ENCODE results near the gene ARAP1.

The ARAP1 gene

DNA sequence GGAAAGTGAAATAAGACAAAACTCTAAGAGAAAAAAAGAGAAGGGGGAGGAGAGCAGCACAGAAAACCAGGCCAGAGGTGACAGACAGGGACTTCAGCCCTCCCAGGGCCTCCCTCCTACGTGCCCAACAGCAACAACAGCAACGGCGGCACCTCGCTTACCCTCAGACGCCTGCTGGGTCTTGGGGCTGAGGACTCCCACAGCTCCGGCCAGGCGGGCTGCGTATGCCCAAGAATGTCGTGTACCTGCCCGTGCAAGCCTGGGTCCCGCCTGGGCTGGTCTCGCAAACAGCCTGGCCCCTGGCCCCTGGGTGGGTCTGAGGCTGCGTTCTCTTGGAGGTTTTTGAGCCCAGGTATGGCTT lies 30.5 kb downstream of the ARAP1 start:
- peak; percentile 27 for DNase-seq

DNA sequence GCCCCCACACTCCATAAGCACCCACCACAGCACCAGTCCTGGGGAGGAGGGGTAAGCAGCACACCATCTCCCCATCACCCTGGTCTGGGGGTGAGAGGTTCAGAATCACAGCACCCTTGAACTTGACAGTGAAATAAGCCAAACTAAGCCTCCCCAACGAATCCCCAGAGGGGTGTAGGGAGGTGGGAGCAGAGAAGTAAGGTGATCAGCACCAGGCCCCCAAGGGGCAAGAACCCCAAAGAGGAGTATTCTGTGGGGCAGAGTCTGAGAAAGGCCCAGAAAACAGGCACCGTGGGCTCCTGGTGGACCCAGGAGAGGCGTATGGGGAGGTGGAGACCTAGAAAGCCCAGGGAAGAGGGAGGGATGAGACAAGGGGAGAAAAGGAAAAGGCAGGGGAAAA lies 30.9 kb downstream of the ARAP1 start:
- no peak for DNase-seq

DNA sequence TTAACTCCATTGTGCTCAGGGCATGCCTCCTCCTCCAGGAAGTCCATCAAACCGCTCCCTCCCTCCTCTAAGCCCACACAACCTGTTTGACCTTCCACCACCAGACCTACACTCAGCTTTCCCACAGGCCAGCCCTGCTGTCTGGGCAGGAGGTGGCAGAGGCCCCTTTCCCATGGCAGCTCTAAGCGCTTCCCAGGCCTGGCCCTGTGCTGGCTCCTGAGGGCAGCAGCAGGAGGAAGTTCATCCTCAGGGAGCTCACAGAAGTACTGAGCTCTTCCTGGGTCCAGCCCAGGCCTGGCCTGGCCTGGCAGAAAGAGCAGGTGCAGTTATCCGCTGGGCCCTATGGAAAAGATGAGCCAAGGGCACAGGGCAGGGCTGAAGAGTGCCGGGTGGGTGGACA lies 31.4 kb downstream of the ARAP1 start:
- DNase-seq: no peak

DNA sequence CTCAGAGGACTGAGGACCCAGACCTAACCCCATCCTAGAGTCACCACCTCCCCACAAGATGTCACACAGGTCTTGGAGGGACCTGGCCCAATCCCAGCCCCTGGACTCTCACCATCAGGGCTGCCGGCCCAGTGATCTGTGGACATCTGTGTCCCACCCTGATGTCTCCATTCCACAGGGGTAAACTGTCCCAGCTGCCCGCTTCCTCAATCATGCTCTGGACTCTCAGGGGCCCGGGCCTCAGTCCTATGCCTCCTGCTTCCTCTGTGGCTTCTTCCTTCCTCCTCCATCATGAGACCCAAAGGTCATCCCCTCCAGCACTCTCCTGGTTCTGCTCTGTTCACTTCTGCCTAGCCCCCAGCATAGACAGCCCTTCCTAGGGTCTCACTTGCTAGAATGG lies 32.2 kb downstream of the ARAP1 start:
- DNase-seq: no peak

DNA sequence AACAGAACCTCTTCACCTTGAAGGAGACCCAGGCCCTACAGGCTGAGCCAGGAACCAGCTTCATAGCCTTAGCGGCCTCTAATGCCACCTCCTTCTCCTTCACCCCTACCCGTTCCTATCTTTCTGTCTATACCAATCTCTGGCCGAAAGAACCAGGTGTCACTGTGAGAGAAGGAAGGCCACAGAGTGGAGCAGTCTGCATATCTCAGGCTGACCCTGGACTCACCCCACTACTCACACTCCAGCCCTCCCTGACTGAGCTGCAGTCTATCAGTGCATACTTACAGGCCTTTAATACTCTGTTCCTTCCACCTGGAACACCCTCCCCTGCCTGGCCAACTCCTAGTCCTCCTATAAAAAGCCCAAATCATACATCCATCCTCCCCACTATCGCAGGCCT lies 32.7 kb downstream of the ARAP1 start:
- no peak for DNase-seq

DNA sequence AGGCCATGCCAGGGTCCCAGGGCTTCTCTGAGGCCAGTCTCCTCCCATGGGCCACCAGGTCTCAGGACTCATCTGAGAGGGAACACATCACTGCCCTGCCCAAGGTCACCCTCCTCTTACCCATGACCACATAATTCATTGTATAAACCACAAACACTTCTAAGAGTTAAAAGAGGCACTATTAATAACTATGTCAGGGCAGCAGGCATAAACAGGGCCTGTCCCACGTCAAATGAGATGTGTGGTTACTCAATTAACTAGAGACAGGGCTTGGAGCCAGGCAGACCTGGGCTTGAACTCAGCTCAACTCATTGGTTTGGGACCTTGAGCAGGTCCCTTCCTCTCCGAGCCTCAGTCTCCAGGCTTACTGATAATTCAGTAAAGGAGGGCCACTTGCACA lies 33.1 kb downstream of the ARAP1 start:
- no peak for DNase-seq

DNA sequence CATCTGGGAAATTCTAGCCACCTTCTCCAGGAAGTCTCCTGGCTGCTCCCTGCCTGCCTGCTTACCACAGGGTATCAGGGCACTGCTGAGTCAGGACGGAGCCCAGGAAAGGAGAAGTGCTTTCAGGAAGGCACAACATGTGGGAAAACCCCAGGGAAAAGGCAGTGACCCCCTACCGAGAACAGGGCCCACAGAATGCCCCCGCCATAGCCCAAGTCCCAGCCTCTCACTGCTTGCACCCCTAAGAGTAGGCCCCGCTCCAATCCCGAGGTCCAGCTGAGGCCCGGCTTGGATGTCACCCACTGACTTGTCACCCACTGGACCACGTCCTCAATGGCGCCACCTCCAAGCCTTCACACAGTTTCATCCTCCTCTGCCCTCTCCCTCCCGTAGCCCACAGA lies 34.1 kb downstream of the ARAP1 start:
- no peak for DNase-seq

DNA sequence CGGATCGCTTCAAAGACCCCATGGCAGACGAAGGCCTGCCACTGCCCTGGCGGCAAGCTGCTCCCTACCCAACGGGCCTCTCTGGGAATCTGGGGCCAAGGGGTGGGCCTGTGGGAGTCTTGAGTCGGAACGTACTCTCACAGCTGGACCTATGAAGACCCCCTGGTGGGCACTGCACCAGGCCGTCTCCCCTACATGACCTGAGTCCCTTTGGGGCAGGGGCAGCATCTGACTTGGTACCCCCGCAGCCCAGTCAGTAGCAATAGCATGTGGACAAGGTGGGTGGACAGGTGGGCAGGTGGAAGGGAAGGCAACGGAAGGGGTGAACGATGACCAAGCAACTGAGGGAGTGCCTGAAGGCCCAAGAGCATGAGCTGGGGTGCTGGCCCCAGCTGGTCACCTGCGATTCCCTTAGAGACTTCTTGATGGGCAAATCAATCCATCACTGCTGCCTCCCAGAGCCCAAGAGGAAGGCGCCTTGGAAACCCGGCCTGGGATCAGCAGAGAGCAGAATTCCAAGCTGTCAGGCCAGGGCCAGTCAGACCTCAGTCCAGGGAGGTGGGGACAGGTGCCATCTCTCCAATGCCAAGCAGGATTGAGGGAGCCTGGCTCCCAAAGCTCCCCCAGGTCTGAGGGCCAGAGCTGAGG lies 35.3 kb downstream of the ARAP1 start:
- DNase-seq: no peak

DNA sequence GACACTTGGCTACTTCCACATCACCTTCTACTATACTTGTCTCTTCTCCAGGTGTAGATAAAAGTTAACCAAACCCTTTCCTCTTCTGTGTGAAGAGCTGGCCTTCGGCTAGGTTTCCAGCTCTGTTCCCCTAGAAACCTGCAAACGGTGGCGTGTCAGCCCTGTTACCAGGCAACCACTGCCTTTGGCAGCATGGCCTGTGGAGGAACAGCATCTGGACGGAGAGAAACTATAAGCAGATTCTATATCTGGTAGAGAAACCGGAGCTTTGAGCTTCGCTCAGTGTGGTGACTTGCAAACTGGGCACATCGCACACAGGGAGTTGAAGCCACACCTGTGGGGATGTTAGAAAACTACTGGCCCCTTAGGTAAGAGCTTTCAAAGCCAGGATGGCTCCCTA lies 35.9 kb downstream of the ARAP1 start:
- DNase-seq: no peak

DNA sequence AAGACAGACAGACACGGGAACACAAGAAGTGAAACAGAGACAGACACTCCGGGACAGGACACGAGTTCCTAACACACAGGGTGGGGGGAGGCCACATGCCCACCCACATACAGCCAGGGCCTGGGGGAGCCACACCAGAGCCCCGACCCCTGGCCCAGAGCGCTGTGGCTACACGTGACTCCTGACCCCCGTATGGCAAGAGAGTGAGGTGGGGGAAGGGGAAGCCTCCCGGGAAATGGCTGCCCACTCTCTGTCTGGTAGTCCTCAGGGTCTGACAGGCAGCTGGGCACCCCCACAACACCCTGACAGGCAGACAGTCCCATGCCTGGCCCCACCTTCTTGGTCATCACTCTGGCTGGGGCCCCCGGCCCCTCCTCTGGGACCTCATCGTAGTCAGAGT lies 39.4 kb downstream of the ARAP1 start:
- no peak for DNase-seq

DNA sequence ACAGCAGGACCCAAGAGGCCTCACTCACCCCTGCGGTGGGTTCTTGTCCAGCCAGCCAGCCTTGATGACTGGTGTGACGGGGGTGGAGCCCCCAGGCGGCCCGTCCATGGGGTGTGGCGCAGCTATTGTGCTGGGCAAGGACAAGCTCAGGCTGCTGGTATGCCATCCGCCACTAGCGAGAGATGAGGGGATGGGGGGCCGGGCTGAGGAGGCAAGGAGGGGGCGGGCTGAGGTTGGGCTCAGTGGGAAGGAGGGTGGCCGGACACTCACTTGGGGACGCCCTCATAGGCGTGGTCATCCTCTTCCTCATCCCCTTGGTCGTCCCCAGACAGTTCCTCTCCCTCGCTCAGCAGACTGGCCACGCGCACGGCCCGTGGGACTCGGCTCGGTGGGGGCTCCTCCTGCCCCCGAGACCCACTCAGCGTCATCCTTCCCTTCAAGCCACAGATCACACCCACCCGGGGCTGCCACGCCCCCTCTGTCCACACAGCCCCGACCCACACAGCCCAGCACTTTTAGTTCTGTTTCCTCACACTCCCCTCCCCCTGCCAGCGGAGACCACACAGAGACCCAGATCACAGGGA lies 39.9 kb downstream of the ARAP1 start:
- no peak for DNase-seq

DNA sequence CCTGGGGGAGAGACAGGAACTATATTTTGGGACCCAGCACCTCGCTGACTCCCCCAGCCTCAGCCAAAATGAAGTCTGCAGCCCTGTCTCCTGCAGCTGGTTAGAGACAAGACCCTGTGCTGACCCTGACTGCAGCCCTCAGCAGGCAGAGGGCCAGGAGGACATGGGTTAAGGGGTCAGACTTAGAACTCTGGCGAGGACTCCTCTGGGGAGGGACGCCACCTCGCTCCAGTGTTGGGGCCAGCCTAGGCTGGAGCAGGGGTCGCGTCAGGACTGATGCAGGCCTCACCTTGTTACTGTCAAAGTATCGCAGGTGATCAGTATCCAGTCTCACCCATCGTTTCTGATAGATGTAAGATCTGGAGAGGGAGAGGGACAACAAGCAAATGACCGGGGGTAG lies 41.1 kb downstream of the ARAP1 start:
- DNase-seq: no peak

DNA sequence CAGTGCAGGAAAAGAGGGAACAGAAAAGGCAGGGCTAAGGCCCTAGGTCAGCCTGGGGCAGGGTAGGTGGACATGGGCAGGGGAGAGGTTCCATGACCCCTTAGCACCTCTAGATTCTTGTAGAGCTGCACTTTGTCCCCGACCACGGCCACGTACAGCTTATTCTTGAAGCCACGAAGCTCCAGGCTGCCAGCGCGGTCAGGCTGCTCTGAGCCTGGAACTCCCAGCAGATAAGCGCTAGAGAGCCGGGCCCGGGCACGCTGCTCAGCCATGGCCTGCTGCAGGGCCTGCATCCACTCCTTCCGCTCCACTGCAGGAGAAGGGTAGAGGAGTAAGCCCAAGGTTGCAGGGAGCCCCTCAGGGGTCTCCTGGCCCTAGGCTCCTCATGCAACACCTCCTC lies 41.9 kb downstream of the ARAP1 start:
- DNase-seq: no peak

DNA sequence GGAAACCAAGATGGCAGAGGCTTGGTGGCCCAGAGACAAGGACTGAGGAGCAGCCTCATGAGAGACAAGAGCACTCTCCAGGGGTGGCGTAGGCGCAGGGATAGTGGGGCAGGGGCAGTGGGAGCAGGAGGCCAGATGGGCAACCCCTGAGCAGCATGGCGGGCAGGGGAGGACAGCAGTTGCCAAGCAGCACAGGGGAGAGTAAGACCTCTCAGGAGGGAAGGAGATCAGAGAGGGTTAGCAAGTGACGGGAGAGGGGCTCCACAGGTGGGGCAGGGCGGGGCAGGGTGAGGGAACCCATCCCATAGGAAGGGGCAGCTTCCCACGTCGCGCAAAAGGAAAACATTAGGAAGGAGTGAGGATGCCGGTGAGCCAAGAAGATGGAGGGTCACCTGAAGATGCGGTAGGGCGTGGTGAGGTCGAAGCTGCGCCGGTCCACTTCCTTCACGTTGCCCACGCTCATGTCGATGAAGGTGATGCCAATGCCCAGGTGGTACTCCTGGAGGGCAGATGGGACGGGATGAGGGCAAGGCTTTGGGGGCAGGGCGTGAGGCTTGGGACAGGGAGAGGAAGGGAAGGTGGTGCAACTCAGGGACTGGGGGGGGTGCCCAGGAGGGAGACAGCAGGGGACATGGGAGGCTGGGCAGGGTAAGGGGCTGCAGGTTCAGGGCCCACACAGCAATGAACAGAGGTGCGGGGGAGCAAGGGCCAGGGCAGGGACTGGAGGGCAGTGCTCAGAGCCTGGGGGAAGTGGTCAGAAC lies 42.5 kb downstream of the ARAP1 start:
- DNase-seq: no peak

DNA sequence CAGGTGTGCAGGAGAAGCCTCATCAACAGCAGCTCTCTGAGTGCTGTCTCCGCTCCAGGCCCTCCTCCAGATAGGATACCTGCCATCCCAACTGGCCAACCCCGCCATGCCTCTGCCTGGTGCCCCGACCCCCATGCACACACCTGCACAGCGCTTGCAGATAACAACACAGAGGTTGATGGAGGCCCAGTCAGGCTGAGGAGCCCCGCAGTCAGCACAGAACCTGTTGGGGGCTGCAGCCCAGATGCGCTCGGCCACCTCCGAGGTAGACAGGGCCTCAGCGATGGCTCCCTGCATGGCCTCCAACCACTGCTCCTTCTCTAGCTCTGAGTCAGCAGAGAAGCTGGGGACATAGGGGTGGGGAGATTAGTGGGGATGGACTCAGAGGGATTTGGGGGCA lies 45.2 kb downstream of the ARAP1 start:
- DNase-seq: no peak

DNA sequence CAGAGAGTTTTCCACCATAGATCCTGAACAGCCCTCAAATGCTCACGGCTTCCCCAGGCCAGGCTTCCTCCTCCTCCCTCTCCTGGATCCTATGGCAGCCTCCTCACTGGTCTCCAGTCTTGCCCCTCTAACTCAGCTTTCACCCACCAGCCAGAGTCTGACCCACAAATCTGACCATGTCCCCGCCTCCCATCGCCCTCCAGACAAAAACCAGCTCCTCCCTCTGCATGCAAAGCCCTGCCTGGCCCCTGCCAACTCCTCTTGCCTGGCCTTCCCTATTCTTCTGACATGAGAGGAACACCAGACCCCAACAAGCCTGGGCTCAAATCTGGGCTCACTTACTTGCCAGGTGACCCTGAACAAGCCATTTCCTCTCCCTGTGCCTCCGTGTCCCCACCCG lies 45.6 kb downstream of the ARAP1 start:
- DNase-seq: no peak

DNA sequence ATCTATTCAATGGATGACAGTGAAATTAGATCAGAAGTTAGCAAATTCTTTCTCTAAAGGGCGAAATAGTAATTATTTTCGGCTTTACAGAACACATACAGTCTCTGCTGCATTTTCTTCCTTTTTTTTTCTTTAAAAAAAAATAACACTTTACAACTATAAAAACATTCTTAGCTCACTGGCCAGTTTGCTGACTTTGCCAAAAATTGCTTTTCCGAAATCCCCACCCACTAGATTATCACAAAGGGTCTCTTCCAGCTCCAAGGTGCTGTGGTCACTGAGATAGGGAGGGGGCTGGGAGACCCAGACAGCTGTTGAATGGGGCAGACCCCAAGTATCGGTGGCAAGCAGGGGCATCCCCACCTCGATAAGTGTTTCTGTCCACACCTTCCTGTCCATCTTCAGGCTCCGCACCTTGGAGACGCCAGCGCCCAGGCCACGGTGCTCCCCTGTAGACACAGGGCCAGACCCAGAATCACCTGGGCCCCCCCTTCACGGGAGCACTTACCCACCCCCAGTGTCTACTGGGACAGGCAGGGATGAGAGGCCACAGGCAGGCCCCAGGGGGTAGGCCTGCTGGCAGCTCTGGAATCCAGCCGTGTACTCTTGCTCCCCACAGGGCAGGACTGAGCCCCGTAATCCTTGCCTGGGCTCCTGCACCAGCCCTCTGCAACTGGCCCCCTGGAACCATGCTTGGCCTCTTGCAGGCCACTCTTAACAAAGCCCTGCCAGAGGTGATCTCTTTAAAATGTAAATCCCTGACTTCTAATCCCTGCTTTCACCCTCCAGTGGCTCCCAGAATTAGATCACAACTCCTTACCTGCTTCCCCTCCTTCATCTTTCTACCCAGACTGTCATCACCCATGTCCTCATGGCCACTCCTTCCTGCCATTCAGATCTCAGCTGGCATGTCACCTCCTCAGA lies 46.5 kb downstream of the ARAP1 start:
- DNase-seq: no peak

DNA sequence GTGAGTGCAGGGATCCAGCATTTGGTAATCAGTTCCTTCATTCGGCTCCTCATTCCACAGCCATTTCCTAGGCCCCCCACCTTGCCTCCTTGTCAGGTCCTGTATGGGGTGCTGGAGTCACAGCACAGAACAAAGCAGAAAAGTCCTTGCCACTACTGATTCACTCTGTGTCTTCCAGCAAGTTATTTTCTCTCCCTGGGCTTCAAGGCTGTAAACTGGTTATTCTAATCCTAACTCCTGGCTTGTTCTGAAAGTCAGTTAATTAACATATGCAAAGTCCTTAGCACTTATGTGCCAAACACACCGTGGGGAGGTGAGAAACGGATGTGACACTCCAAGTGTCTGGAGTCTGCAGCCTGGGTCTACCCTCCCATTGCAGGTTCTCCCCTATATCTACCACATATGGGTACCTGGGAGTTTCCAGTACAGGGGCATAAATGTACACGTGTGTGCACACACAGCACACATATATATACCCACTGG lies 47.4 kb downstream of the ARAP1 start:
- no peak for DNase-seq

DNA sequence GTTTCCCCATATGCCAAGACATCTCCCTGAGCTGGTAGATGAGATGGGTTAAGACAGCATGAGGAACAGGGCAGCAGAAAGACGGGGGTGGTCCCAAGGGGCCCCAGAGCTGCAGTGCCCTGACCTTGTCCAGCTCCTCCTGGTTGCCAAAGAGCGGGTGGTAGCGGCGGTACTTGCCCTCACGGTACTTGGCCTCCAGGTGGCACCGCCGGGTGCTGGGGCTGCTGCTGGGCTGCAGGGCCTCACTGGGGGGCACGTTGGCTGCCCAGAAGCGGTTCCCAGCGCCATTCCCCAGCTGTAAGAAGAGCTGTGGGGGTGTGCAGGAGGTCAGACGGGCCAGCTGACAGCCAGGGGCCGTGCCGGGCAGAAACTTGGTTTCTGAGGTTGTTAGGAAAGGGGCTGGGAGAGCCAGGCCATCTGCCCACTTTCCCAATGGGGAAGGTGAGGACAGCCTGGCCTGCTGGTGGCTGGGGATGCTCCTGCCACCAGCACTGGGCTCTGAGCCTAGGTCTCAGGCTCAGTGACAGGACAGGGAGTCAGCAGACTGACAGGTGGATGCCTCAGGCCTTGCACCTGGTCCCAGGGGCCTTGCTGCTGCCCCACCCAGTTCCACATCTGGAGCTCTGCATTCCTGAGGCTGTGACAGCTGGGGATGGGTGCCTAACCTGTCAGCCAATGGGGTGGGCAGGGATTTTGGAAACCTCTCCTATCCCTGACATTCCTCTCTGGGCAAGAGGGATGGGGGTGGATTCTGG lies 48.0 kb downstream of the ARAP1 start:
- no peak for DNase-seq

DNA sequence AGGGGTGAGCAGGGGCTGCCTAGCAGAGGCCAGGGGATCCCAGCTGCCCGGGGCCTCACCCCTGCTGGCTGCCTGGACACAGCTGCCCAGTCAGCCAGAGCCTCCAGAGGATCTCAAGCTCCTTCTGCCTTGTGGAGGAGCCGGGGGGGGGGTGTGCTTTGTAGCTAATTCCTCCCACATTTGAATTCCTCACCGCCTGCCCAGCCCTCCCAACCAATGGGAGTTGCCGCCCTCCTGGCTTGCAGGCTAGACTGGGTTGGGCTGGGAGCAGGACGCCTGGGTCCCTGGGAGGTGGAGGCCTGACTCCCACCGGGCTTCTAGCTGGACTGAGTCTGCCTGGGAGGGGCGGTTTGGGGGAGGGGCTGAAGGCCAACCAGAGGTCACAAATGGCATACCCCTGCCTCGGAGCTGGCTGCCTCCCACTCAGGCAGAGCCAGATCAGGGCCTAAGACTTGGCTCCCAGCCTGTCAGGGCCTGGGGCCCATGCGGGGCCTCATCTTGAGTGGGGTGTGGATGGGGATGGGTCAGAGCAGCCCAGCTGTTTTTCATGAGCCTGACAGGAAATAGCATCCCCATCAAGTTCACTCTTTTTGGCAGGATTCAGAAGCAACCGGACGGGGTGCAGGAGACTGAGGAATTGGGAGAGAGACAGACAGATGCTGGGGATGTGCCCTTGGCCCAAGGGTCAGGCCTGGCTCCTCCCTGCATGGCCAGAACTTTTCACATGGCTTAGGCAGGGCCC lies 48.8 kb downstream of the ARAP1 start:
- DNase-seq: no peak

DNA sequence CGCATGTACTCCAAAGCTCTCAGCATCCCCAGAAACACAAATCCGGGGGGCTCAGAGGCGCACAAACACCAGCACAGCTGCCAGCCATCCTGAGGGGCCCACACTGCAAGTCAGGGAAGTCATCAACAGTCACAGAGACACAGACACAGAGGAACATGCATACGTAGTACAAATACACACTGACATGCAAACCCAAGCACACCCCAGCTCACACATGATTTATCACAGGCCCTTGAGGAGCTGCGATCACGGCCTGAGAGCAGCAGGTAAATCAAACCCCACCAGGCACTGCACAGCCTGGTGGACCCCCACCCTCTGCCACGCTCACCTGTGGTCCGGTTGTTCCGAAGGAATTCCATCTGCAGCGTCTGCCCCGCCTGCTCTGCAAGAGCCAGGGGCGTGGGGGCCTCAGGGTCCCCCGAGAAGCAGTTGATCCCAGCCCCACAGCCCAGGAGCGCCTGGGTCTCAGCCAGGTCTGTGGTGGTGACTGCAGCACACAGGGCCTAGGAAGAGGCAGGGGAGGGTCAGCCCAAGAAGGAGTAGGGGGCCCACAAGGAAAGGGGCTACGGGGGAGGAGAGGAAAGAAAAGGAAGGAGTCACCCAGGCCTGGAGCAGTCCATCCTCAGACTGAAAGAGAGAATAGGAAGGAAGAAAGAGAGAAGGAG lies 49.5 kb downstream of the ARAP1 start:
- no peak for DNase-seq
